Stimulated activated CD8-positive, alpha-beta memory T cell treated with anti-CD3 and anti-CD28 coated beads, Interleukin-4, amount 100 ng/mL, for 48 hours (primary cell): Measurements from ENCODE around the gene PDCD4.
"Not testable (repeated sequence)": the region's sequence is repeated elsewhere in the genome, so short reads cannot be mapped to it uniquely, and the experiment has no call there.

Experiments
- DNase-seq: peaks from one replicate; pipeline ENCODE4 v3.0.0-alpha.2; 2020

The PDCD4 gene

GRCh38 chr10:110862961-110863360 lies 8.8 kb upstream of the PDCD4 start:
- DNase-seq: no peak

- no peak for DNase-seq
Observed at GRCh38 chr10:110863361-110863760, 8.4 kb upstream of the PDCD4 start.

- DNase-seq: no peak
Observed at GRCh38 chr10:110863956-110864355, 7.8 kb upstream of the PDCD4 start.

GRCh38 chr10:110864662-110865140 lies 7.0 kb upstream of the PDCD4 start:
- DNase-seq: no peak

- no peak for DNase-seq
Observed at GRCh38 chr10:110865186-110865808, 6.4 kb upstream of the PDCD4 start.

- no peak for DNase-seq
Observed at GRCh38 chr10:110865809-110866482, 5.8 kb upstream of the PDCD4 start.

- DNase-seq: not testable (repeated sequence)
Observed at GRCh38 chr10:110867011-110867806, 4.5 kb upstream of the PDCD4 start.

GRCh38 chr10:110867807-110868465 lies 3.8 kb upstream of the PDCD4 start:
- no peak for DNase-seq

- DNase-seq: no peak
Observed at GRCh38 chr10:110868981-110869380, 2.7 kb upstream of the PDCD4 start.

- DNase-seq: no peak
Observed at GRCh38 chr10:110870823-110871297, 868 bp upstream of the PDCD4 start.

GRCh38 chr10:110872145-110872983 lies 636 bp downstream of the PDCD4 start:
- peak; percentile 79 for DNase-seq

GRCh38 chr10:110872984-110873923 lies 1.5 kb downstream of the PDCD4 start:
- no peak for DNase-seq

- no peak for DNase-seq
Observed at GRCh38 chr10:110873951-110874350, 2.2 kb downstream of the PDCD4 start.

- DNase-seq: no peak
Observed at GRCh38 chr10:110876000-110876399, 4.3 kb downstream of the PDCD4 start.

- no peak for DNase-seq
Observed at GRCh38 chr10:110876788-110877187, 5.1 kb downstream of the PDCD4 start.

- no peak for DNase-seq
Observed at GRCh38 chr10:110880012-110880411, 8.3 kb downstream of the PDCD4 start.

GRCh38 chr10:110881247-110881646 lies 9.5 kb downstream of the PDCD4 start:
- DNase-seq: no peak

- DNase-seq: no peak
Observed at GRCh38 chr10:110881905-110882304, 10.2 kb downstream of the PDCD4 start.

GRCh38 chr10:110883924-110884323 lies 12.2 kb downstream of the PDCD4 start:
- no peak for DNase-seq

GRCh38 chr10:110885932-110886674 lies 14.4 kb downstream of the PDCD4 start:
- DNase-seq: no peak
